ENCODE data around the gene ATP8B3. TPM values are rescaled to one million over a fixed set of nuclear protein-coding genes. Genes with fewer than 3 reads are reported as not detected.
A peak's percentile ranks its signal among the peaks of the same experiment; 100 is the strongest.

Gene ATP8B3
- total and polyA plus RNA-seq, 10 of the 15 experiments (the other 5 are each of a cell fraction or from before 2014, with no cell fraction given), result 0.13 to 1.7 (median 0.52) TPM

GRCh38 chr19:1748115-1748872 is 63.8 kb downstream of the ATP8B3 start:
- peak; percentile 72 for ATAC-seq
- POLR2A ChIA-PET, result no interaction called here
- intact Hi-C loops (cut with micrococcal nuclease; ENCODE audit: unreplicated experiment) (no loop called here), in situ Hi-C loops (cut with MboI) (no loop called here)
- Histone ChIP-seq H3K9ac (ENCODE audit: control insufficient read depth, insufficient read depth, low read length) (no peak overlapping the region), H3K4me1 (ENCODE audit: control insufficient read depth, insufficient read depth, low read length) (peaks cover 12% of the 10 kb centered on the region), H3K27me3 (replicated peaks in 1 of 2; ENCODE audit: control insufficient read depth in 2 of 2, insufficient read depth in 2 of 2, low read length in 1 of 2) (peaks cover 16 to 24% of the 10 kb centered on the region in 2 experiments), H3K79me2 (ENCODE audit: control insufficient read depth, insufficient read depth, low read length) (no peaks in the 10 kb centered on the region), H2AFZ (ENCODE audit: control insufficient read depth, low read depth, low read length) (0 out of 2 replicates have a peak overlapping the region, but pooled peaks have one; percentile 4), H3K27ac (ENCODE audit: control insufficient read depth, insufficient read depth) (no peak overlapping the region), H3K36me3 (ENCODE audit: control insufficient read depth in 2 of 2, insufficient read depth in 2 of 2, low read length in 1 of 2) (no peaks in the 10 kb centered on the region), H3K4me2 (ENCODE audit: control insufficient read depth, insufficient read depth) (peak overlapping the region; percentile 77), H4K20me1 (ENCODE audit: control insufficient read depth, insufficient read depth) (no peaks in the 10 kb centered on the region), H3K4me3 (no peak overlapping the region), H3K9me3 (replicated peaks; ENCODE audit: control insufficient read depth, insufficient read depth, low read length) (no peaks in the 10 kb centered on the region)
- no peak for TF ChIP-seq ZNF687 (IDR thresholded peaks at IDR 0.05)
- 0 out of 2 replicates have a peak, but pooled peaks have one; percentile 1 for TF ChIP-seq TCF12 (IDR thresholded peaks at IDR 0.05; ENCODE audit: low read depth, low read length)
- peak; percentile 82 for TF ChIP-seq PAX5 (IDR thresholded peaks at IDR 0.05; ENCODE audit: borderline replicate concordance, low read depth, low read length)
- peak in 1 of 2 experiments; percentile 75; a peak in 2 of 3 replicates for TF ChIP-seq EGR1 (IDR thresholded peaks at IDR 0.05; ENCODE audit: borderline replicate concordance in 1 of 2, low read depth in 2 of 2, low read length in 2 of 2)
- TF ChIP-seq RUNX3 (IDR thresholded peaks at IDR 0.05; ENCODE audit: low read length), result peak; percentile 45; the same call in 1 of the 2 replicates
- no peak for TF ChIP-seq TCF3 (IDR thresholded peaks at IDR 0.05; ENCODE audit: borderline replicate concordance, insufficient read depth, low read depth, low read length)
- TF ChIP-seq EZH2 (IDR thresholded peaks at IDR 0.05; ENCODE audit: borderline replicate concordance, control insufficient read depth, low read depth, low read length), result 0 out of 2 replicates have a peak, but pooled peaks have one; percentile 56
- FAIRE-seq, result no peak
- SMC1A ChIA-PET (ENCODE audit: uncharacterized antibody, unreplicated experiment), result no interaction called here
- 12% methylated on average over 60 of the region's 61 CpGs for WGBS (ENCODE audit: insufficient coverage, insufficient replicate concordance, low lambda C conversion rate, missing lambda C conversion rate)
- CTCF ChIA-PET, result no interaction called here
- no TSS peak for BruUV-seq (replicated peaks)
- RAD21 ChIA-PET (ENCODE audit: unreplicated experiment), result interaction anchor here (0.5 kb wide), 1 partner anchor 29 kb away, joined by 3 read pairs; no protein-coding TSS in a partner anchor
- no peak for DNase-seq (ENCODE audit: low read depth, low spot score)

Measured in GM12878 (cell line).